Mucosa of gallbladder (tissue), 1 donor: Measurements from ENCODE around the gene SLC2A1. TPM values are rescaled to one million over a fixed set of nuclear protein-coding genes. Genes with fewer than 3 reads are reported as not detected.

Source experiments
- DNase-seq: peaks from one replicate; pipeline ENCODE4 v3.0.0-alpha.2; 2020; ENCODE audit warnings: low spot score
- total RNA-seq: library from RNA; stranded (reverse); gene quantifications from one replicate; pipeline ENCODE4 v1.2.1, GENCODE V29; 2021
- donor health status: DM: no; HTN: no; CAD: no.

Gene SLC2A1
- total RNA-seq = 142 TPM

- DNase-seq = peak; percentile 95
Measured at GRCh38 chr1:42958488-42959319, at the start of gene SLC2A1. TSS of gene SLC2A1 (minus strand) at chr1:42958868. CDS start at chr1:42958651, 217 bp downstream.

DNA sequence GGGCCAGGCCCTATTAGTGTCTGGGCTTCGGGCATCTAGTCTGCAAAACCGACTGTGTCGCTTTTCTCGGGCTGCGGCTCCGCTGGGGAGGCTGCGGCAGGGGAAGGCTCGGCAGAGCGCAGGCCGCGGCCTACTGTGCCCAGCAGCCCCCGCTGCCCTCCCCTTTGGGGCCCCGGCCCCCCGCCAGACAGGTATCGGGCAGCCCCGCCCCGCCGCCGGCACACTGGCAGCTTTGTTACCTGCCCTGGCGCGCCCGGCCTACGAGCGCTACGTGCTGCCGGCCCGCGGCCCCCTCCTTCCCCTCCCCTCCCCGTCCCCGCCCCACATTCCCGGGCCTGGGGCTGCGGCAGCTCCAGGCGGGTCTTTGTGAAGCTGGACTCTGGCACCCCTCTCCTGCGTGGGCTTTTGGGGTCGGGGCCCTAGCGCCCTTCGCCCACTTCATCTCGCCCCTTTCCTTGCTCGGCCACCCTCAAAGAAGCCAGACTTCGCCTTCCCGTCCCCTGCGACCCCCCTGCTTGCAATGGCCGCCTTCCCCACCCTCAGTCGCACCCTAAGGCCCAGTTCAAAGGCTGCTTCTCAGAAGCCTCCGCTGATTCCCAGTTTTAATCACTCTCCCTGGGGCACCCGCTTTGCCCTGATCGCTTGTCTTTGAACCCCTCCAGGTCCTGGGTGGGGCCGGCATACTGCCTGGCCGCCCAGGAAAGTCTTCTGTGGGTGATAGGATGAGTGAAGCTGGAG is 48.9 kb upstream of the SLC2A1 start:
- DNase-seq = peak; percentile 46

GRCh38 chr1:43005460-43006361 is 47.0 kb upstream of the SLC2A1 start:
- no peak for DNase-seq

- DNase-seq = no peak
Measured at GRCh38 chr1:43004587-43005459, 46.2 kb upstream of the SLC2A1 start.

DNA sequence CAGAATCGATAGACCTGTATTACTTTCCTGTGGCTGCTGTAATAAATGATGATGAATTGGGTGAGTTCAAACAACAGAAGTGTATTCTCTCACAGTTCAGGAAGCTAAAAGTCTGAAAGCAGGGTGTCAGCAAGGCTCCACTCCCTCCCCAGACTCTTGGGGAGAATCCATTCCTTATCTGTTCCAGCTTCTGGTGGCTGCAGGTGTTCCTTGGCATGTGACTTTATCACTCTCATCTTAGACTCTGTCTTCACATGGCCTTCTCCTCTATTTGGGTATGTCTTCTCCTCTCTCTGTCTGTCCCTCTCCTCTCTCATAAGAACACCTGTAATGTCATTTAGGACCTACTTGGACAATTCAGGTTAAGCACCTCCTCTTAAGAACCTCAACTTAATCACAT is 44.1 kb upstream of the SLC2A1 start:
- DNase-seq = no peak

GRCh38 chr1:43002116-43002515 is 43.4 kb upstream of the SLC2A1 start:
- DNase-seq = no peak

DNA sequence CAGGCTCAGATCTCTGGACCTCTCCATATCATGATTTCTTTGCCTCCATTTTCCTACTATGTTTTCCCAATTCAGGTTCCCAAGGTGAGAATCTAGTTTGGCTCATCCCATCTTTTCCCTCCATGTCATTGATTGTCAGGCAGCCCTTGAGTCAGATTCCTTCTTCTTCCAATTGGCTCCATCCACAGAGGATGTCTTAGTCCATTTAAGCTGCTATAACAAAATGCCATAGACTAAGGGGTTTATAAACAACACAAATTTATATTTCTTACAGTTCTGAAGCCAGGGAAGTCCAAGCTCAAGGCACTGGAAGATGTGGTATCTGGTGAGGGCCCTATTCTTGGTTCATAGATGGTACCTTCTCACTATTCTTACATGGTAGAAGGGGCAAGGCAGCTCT is 42.8 kb upstream of the SLC2A1 start:
- no peak for DNase-seq

GRCh38 chr1:43000271-43000670 is 41.6 kb upstream of the SLC2A1 start:
- no peak for DNase-seq

DNA sequence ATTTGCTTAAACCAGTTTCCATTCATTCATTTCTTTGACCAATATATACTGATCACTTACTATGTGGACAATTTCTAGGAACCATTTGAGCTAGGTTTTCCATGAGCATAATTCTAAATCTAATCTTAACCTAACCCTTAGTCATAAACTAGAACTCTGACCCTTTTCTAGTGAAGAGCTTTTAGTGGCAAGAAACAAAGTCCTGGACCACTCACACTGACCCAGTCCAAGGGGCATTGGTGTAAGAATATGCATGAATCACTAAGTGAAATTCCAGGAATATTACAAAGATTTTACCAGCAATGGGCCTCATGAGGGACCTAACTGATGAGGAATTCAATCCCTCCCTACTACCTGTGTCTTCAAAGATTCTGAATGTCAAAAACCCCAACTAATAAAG is 40.6 kb upstream of the SLC2A1 start:
- DNase-seq = no peak

GRCh38 chr1:42998386-42998785 is 39.7 kb upstream of the SLC2A1 start:
- DNase-seq = no peak

GRCh38 chr1:42996384-42996970 is 37.8 kb upstream of the SLC2A1 start:
- DNase-seq = no peak

DNA sequence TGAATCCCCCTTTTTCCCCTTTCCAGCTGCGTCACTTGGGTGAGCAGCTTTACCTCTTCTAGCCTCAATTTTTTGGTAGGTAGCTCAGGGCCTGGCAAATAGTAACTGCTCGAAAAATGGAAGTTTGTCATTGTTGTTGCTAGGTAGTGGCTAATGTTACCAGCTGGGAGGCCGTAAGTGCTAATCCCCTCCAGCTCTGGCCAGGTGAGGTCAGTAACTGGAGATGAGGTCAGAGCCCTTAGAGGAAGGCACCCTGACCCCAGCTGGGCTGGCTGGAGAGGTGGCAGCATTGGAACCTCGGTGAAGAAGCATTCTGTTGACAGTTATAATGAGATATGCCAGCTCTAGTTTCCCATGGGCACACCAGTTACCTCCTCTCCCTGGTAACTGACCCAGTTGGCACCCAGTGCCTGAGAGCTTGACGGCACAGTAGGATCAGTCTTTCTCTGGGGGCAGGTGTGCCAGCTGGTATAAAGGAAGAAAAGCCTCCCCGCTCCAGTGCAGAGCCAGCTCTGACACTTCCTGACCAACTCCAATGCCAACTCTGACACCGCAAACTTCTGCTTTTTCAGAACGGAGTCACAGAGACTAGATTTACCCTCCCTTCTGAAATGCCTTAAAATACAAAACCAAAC is 35.0 kb upstream of the SLC2A1 start:
- no peak for DNase-seq

DNA sequence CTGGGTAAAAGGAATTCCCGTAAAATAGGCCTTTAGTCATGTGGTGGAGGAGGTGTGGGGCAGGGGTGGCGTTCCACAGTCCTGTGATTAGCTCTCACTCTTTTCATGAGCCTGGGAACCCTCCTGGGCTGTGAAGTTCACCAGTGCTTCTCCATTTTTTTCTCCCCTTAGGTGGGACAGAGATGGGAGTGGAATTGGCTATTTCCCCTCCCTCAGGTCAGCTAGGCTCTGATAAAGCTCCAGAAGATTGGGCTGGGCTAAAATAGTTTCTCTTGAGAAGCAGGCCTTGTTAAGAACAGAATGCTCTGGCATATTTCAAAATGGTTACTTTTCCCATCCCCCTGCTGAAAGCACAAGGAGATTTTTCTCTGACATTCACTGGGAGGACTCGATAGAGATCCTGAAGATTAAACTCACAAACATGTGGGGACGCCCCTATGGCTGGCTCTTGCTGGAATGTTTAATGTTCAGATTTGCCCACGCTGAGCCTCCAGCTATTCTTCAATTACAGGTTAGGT is 33.4 kb upstream of the SLC2A1 start:
- no peak for DNase-seq

DNA sequence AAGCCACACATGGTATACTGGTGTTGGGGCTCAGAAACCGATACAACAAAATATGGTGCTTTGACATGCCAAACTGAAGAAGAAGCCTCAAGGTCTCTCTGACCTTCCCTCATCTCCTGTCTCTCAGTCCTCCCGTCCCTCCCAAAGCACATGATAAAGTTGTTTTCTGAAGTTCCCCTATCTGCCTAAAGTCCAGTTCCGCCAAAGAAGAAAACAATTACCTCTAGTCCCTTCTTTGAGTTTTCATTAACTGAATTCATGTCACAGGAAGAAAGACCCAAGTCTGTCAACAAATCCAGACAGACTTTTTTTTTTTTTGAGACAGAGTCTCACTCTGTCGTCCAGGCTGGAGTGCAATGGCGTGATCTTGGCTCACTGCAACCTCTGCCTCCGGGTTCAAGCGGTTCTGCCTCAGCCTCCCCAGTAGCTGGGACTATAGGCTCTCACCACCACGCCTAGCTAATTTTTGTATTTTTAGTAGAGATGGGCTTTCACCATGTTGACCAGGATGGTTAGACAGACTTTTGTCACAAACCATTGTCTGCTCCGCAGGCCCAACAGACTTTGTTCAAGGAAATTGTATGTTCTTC is 32.2 kb upstream of the SLC2A1 start:
- DNase-seq = no peak

DNA sequence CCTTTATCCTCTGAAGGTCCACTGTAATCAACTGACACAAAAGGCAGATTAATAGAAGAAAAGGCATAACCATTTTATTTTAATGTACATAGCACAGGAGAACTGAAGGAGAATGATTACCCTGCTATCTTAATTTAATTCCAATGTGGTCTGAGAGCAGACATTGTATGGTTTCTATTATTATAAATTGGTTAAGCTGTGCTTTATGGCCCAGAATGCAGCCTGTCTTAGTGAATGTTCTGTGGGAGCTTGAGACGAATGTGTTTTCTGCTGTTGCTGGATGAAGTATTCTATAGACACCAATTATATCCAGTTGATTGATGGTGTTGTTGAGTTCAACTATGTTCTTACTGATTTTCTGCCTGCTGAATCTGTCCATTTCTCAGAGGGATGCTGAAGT is 25.0 kb upstream of the SLC2A1 start:
- no peak for DNase-seq

- no peak for DNase-seq
Measured at GRCh38 chr1:42983253-42983652, 24.6 kb upstream of the SLC2A1 start.

- DNase-seq = no peak
Measured at GRCh38 chr1:42982641-42983040, 24.0 kb upstream of the SLC2A1 start.

DNA sequence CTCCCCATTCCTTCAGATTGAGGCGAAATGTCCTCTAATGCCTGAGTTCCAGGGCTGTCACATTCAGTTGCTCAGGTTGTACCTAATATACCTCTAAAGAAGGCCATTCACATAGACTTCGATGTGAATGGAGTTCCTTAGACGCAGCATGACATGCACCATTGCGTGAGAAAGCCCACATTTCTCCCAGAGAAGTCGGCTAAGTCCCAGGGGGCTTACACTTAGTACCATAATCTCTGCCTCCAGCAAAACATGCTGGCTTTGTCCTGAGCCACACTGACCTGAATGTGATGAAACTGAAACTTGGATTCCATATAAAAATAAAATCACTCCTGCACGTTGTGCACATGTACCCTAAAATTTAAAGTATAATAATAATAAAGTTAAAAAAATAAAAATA is 23.2 kb upstream of the SLC2A1 start:
- DNase-seq = no peak

DNA sequence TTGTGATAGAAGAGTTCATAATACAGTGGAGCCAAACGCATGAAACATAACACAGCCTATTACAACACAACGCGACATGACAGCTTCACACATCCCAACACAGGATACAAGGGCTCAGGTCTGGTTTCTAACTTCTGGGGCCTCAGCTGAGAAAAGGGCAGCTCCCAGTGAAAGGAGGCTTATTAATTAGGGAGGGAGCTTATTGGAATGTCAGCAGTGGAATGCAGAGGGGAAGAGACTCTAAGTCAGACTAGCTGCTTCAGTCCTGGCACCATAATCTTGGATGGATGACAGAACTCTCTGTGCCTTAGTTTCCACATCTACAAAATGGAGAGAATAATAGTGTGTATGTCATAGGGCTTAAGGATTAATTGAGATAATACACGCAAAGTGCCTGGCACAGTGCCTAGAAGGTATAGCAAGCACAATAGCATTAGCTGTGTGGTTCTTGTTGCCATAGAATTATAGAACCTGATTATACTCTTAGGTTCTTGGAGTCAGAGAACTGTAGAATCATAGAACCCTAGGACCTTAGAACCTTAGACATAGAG is 22.7 kb upstream of the SLC2A1 start:
- DNase-seq = no peak
